Omental fat pad (tissue), 4 donors: ENCODE results near the gene JPH3. TPM values are rescaled to one million over a fixed set of nuclear protein-coding genes. Genes with fewer than 3 reads are reported as not detected.

Experiments
- ATAC-seq: fragments of 150-250 bp; one replicate; pipeline ENCODE4 v1.9.1; 2016; ENCODE audit warnings: mild to moderate bottlenecking, moderate library complexity; ENCODE audit not compliant: low FRiP score
- DNase-seq: peaks from one replicate; pipeline ENCODE4 v3.0.0-alpha.2; 2019; ENCODE audit warnings: low spot score
- total RNA-seq, 4 donors: library from RNA; depleted of rRNA; stranded (reverse); fragments of >200 nt; gene quantifications; one replicate each; pipeline ENCODE4 v1.1.0, GENCODE V29; 2016
- TF ChIP-seq, protein P1 (sequence below), 3 donors: fragments of 450-650 bp; IDR thresholded peaks; one replicate each; pipeline ENCODE4 v1.5.1; 2016 to 2017; ENCODE audit warnings: antibody characterized with exemption in 3 of 3, mild to moderate bottlenecking in 3 of 3, moderate library complexity in 2 of 3

Gene JPH3
- total RNA-seq, 4 donors from 2014 or later, result 0.32 TPM; not detected in 3

DNA sequence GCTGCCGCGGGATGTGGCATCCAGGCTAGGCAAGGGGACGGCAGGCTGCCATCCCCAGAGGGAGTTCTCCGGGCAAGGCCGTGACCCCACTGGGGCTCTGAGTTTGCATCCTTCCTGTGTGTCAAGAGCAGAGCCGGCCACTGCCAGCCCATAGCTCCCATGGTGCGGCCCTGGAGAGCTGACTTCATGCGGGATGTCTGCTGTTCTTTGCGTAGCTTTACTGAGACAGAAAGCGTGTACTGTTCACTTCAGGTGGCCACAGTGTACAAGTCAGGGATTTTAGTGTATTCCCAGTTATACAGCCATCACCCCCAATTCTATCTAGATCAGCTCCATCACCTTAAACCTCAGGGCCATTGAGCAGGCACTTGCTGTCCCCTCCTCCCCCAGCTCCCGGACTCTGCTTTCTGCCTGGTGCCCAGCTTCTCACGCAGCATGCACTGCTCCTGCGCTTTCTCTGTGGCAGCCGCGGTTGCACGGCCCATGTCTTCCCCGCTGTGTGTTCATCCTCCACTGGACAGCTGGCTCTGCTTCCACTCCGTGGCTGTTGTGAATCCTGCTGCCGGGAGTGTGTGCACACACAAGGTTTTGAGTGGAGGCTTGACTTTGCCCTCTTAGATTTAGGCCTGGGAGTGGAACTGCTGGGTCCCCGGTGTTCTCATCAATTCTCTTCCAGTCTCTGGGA is 92.3 kb downstream of the JPH3 start:
- no peak for ATAC-seq

DNA sequence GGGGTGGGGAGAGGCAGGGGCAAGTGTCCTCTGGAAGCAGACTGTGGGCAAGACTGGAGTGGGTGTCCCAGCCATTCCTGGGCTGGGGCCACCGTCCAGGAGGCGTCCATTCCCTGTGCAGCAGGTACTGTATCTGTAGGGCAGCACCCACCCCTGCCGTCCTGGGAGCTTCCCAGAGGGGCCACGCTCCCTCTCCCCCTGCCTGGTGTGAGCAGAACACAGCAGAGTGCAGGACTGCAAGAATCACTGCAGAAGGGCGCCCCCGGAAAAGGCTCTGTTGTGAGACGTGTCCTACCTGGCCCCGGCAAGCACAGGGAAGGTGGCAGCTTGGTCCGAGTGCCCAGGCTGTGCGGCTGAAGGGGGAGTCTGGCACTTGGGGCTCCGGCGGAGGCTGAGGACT is 93.2 kb downstream of the JPH3 start:
- TF ChIP-seq, protein P1, sequence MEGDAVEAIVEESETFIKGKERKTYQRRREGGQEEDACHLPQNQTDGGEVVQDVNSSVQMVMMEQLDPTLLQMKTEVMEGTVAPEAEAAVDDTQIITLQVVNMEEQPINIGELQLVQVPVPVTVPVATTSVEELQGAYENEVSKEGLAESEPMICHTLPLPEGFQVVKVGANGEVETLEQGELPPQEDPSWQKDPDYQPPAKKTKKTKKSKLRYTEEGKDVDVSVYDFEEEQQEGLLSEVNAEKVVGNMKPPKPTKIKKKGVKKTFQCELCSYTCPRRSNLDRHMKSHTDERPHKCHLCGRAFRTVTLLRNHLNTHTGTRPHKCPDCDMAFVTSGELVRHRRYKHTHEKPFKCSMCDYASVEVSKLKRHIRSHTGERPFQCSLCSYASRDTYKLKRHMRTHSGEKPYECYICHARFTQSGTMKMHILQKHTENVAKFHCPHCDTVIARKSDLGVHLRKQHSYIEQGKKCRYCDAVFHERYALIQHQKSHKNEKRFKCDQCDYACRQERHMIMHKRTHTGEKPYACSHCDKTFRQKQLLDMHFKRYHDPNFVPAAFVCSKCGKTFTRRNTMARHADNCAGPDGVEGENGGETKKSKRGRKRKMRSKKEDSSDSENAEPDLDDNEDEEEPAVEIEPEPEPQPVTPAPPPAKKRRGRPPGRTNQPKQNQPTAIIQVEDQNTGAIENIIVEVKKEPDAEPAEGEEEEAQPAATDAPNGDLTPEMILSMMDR (IDR thresholded peaks at IDR 0.05), result no peak
- ATAC-seq (no peak), DNase-seq (no peak)

More for the DNA sequence above, 92.3 kb downstream of the JPH3 start:
- TF ChIP-seq, protein P1 (IDR thresholded peaks at IDR 0.05), result no peak
- no peak for DNase-seq

DNA sequence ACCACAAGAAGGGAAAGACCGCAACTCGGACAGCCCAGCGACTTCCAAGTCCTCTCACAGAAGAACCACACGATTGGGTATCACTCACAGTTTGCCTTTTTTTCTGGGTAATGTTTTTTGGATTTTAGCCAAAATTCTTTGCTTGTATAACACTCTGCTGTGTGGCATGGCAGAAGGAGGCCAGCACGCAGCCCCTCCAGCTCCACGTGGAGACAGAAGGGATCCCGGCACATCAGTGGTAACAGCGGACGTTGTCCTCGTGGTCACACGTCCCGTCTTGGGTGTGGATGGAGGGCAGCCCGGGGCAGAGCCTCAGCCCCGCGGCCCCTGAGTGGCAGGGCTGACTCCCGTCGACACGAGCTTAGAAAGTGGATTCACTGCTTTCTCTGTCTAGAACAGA is 94.4 kb downstream of the JPH3 start:
- DNase-seq (no peak), ATAC-seq (no peak)
- TF ChIP-seq, protein P1 (IDR thresholded peaks at IDR 0.05), result no peak

DNA sequence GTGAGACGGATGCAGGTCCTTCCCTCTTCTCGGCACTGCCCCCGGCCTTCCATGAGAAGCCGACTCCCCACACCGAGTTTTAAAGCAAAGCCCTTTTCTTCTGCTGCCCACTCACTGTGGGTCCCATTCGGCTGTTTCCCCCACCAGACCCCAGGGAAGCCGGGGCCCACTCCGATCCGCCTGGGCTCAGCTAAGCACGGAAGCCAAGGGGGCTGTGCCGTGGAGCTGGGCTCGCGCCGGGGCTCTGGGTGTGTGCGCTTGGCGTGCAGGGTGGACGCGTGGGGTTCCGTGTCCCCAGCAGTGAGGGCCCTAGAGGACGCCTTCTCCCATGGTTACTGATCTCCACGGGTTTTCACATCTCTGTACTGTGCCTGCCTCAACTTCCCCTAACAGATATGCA is 94.9 kb downstream of the JPH3 start:
- TF ChIP-seq, protein P1 (IDR thresholded peaks at IDR 0.05), result no peak
- DNase-seq (no peak), ATAC-seq (no peak)

DNA sequence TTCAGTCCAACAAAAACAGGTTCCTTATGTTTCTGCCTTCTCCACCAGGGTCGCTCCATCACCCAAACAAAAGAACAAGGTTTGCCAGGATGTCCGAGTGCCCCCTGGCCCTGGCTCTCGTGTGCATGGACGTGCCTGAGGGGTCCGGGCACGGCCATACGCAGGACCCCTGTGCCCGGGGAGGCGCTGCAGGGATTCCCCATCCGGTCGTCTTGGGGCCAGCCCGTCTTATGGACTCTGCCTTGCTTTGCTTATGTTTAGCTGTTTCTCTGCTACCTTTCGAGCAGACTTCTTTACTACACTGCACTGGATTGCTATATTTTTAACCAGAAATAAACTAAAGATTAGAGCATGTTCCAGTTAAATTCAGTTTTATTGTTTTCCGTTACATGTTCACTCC is 95.5 kb downstream of the JPH3 start:
- ATAC-seq, result no peak
- no peak for DNase-seq

DNA sequence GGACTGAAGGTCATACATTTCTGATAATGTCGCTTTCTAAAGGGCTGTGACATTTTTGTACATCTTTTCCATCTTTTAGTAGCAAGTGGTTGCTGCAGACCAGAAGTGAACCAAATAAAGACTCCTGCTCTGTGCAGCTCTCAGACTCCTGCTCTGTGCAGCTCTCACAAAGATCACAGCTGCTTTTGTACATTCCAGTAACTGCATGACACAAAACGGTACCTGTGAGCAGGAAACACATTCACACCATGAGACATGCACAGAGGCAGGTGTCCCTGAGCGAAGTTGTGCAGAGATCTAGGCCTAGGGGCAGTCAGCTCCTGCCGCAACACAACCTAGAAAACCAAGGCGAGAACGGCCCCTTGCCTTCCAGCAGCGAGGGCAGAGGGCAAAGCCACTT is 95.9 kb downstream of the JPH3 start:
- no peak for DNase-seq
- TF ChIP-seq, protein P1 (IDR thresholded peaks at IDR 0.05), result no peak
- no peak for ATAC-seq

More for the DNA sequence above, 95.5 kb downstream of the JPH3 start:
- TF ChIP-seq, protein P1 (IDR thresholded peaks at IDR 0.05), result no peak

DNA sequence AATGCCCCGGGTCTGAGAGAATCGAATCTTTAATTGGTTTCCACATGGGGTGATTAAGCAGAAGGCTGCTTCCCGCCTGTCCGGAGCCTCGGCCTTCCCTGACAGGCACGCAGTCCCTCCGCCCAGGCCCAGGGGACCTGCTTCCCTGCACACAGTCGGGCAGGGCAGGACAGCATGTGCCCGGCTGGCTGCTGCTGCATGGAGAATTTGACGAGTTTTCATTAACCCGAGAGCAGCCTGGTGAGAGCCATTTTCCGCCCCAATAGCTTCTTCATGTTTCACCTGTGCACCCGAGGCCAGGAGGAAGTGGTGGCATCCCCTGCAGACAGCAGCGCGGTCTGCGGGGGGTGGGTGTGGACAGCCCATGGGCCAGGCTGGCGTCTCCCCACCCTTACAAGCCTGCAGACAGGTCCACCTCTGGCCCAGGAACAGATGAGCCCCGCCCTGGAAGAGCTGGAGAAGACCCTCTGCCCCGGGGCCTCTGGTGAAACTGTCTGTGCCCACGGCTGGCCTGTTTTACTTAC is 96.4 kb downstream of the JPH3 start:
- DNase-seq (no peak), ATAC-seq (no peak)
- TF ChIP-seq, protein P1 (IDR thresholded peaks at IDR 0.05), result no peak
